WTC11 (cell line): Measurements from ENCODE around the gene DCD.

Source experiments
- NFATC4 ChIP-seq: fragments of 250-450 bp; sonication (Bioruptor Pico); IDR thresholded peaks from 2 replicates; pipeline ENCODE4 v1.9.0; 2021; ENCODE audit warnings: mild to moderate bottlenecking
- NFYB ChIP-seq: sonication (generic); formaldehyde crosslinking; conservative IDR thresholded peaks from 2 replicates; pipeline ENCODE4 v1.8.0; 2022; ENCODE audit warnings: low read depth, missing genetic modification reagents
- PRRX2 ChIP-seq: fragments of 250-450 bp; sonication (Bioruptor Pico); IDR thresholded peaks from 2 replicates; pipeline ENCODE4 v1.8.0; 2021; ENCODE audit warnings: mild to moderate bottlenecking
- SP1 ChIP-seq: sonication (generic); formaldehyde crosslinking; conservative IDR thresholded peaks from 2 replicates; pipeline ENCODE4 v1.8.1; 2022; ENCODE audit warnings: missing genetic modification reagents
- ZNF219 ChIP-seq: sonication (generic); formaldehyde crosslinking; IDR thresholded peaks from 2 replicates; pipeline ENCODE4 v1.8.0; 2023; ENCODE audit warnings: missing genetic modification reagents, mild to moderate bottlenecking, borderline replicate concordance
- ZNF263 ChIP-seq: sonication (generic); formaldehyde crosslinking; IDR thresholded peaks from 2 replicates; pipeline ENCODE4 v1.8.1; 2022; ENCODE audit warnings: low read depth, mild to moderate bottlenecking, moderate library complexity, missing genetic modification reagents
- TF ChIP-seq, protein P1 (sequence below): fragments of 200-600 bp; IDR thresholded peaks from 2 replicates; pipeline ENCODE4 v1.8.0; 2022; ENCODE audit warnings: antibody characterized with exemption
- TF ChIP-seq, protein P2 (sequence below): sonication (generic); formaldehyde crosslinking; IDR thresholded peaks from 2 replicates; pipeline ENCODE4 v1.8.1; 2022; ENCODE audit warnings: low read depth, mild to moderate bottlenecking, moderate library complexity, missing genetic modification reagents, borderline replicate concordance

DNA sequence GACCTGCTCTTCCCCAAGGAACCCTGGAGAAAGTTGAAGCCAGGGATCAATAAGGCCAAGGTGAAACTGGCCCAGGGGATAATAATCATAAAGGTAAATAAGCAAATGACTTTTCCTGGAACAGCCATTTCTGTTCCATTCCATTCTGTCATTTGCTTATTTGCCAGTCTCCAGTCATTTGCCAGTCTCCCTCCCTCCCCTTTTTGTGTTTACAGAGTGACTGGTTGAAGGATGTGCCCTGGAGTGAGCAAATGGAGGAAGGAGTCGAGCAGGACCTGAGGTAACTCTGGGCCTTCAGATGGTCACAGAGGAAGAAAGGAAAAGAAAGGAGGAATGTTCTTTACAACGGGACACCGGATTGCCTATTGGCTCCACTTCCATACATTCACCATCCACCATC lies 17.8 kb upstream of the DCD start:
- TF ChIP-seq, protein P1, sequence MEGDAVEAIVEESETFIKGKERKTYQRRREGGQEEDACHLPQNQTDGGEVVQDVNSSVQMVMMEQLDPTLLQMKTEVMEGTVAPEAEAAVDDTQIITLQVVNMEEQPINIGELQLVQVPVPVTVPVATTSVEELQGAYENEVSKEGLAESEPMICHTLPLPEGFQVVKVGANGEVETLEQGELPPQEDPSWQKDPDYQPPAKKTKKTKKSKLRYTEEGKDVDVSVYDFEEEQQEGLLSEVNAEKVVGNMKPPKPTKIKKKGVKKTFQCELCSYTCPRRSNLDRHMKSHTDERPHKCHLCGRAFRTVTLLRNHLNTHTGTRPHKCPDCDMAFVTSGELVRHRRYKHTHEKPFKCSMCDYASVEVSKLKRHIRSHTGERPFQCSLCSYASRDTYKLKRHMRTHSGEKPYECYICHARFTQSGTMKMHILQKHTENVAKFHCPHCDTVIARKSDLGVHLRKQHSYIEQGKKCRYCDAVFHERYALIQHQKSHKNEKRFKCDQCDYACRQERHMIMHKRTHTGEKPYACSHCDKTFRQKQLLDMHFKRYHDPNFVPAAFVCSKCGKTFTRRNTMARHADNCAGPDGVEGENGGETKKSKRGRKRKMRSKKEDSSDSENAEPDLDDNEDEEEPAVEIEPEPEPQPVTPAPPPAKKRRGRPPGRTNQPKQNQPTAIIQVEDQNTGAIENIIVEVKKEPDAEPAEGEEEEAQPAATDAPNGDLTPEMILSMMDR: no peak
- TF ChIP-seq, protein P2, sequence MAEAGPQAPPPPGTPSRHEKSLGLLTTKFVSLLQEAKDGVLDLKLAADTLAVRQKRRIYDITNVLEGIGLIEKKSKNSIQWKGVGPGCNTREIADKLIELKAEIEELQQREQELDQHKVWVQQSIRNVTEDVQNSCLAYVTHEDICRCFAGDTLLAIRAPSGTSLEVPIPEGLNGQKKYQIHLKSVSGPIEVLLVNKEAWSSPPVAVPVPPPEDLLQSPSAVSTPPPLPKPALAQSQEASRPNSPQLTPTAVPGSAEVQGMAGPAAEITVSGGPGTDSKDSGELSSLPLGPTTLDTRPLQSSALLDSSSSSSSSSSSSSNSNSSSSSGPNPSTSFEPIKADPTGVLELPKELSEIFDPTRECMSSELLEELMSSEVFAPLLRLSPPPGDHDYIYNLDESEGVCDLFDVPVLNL: no peak
- no peak for TF ChIP-seq SP1
- TF ChIP-seq NFYB (CRISPR knock-in tag): no peak
- no peak for TF ChIP-seq ZNF263 (CRISPR knock-in tag)
- no peak for TF ChIP-seq PRRX2
- no peak for TF ChIP-seq ZNF219 (CRISPR knock-in tag)
- TF ChIP-seq NFATC4 (CRISPR knock-in tag): no peak
